ENCODE measurements around the gene AUH. TPM values are rescaled to one million over a fixed set of nuclear protein-coding genes. Genes with fewer than 3 reads are reported as not detected.

AUH gene
- total and polyA plus RNA-seq, 7 donors = 9.9 to 20.6 (median 14.1) TPM

GRCh38 chr9:91259162-91259561, 102.6 kb downstream of the AUH start:
- TF ChIP-seq CTCF (IDR thresholded peaks at IDR 0.05) = no peak
- no peaks in the 10 kb centered on the region for H3K36me3 ChIP-seq (ENCODE audit: insufficient read depth in 1 of 2, low read depth in 1 of 2)
- no peak for ATAC-seq
- no peak for DNase-seq
- intact Hi-C loops (cut with DNase I) = no loop called here
- H3K4me3 ChIP-seq = no peak overlapping the region
- WGBS, 3 donors = 80 to 92% (median 86%) methylated on average over 1 of the region's 1 CpG
- H3K27ac ChIP-seq = no peak overlapping the region
- H3K4me1 ChIP-seq = peaks cover 20% of the 10 kb centered on the region
- H3K27me3 ChIP-seq (ENCODE audit: insufficient read depth in 3 of 3, low read length in 2 of 3) = no peaks in the 10 kb centered on the region
- H3K9me3 ChIP-seq = no peaks in the 10 kb centered on the region

GRCh38 chr9:91258451-91258850, 103.3 kb downstream of the AUH start:
- no peaks in the 10 kb centered on the region for H3K27me3 ChIP-seq (ENCODE audit: insufficient read depth in 3 of 3, low read length in 2 of 3)
- H3K4me1 ChIP-seq = peaks cover 20% of the 10 kb centered on the region
- no peak for TF ChIP-seq CTCF (IDR thresholded peaks at IDR 0.05)
- no peaks in the 10 kb centered on the region for H3K9me3 ChIP-seq
- no peak overlapping the region for H3K4me3 ChIP-seq
- H3K36me3 ChIP-seq (ENCODE audit: insufficient read depth in 1 of 2, low read depth in 1 of 2) = no peaks in the 10 kb centered on the region
- ATAC-seq (no peak), DNase-seq (no peak)
- no peak overlapping the region for H3K27ac ChIP-seq
- intact Hi-C loops (cut with DNase I) = no loop called here
- WGBS, 3 donors = 94 to 99% (median 98%) methylated on average over 3 of the region's 3 CpGs

- no peak for TF ChIP-seq CTCF (IDR thresholded peaks at IDR 0.05)
- 21 to 56% (median 35%) methylated on average over 3 of the region's 3 CpGs for WGBS, 3 donors
- ATAC-seq (peak; percentile 53 to 81 (median 72)), DNase-seq (no peak)
- H3K27me3 ChIP-seq (ENCODE audit: insufficient read depth in 3 of 3, low read length in 2 of 3) = no peaks in the 10 kb centered on the region
- H3K36me3 ChIP-seq (ENCODE audit: insufficient read depth in 1 of 2, low read depth in 1 of 2) = no peaks in the 10 kb centered on the region
- no peaks in the 10 kb centered on the region for H3K9me3 ChIP-seq
- peaks cover 20% of the 10 kb centered on the region for H3K4me1 ChIP-seq
- H3K4me3 ChIP-seq = peak overlapping the region; percentile 6
- intact Hi-C loops (cut with DNase I) = no loop called here
- peak overlapping the region; percentile 69 for H3K27ac ChIP-seq
Observed at GRCh38 chr9:91256235-91256634, 105.5 kb downstream of the AUH start.

- Histone ChIP-seq H3K27me3 (ENCODE audit: insufficient read depth in 3 of 3, low read length in 2 of 3) (no peaks in the 10 kb centered on the region), H3K4me1 (peaks cover 20% of the 10 kb centered on the region), H3K4me3 (no peak overlapping the region), H3K36me3 (ENCODE audit: insufficient read depth in 1 of 2, low read depth in 1 of 2) (no peaks in the 10 kb centered on the region), H3K9me3 (no peaks in the 10 kb centered on the region), H3K27ac (peak overlapping the region; percentile 69)
- WGBS, 3 donors = 26 to 52% (median 29%) methylated on average over 3 of the region's 3 CpGs
- ATAC-seq (peak in 2 of 4 donors; percentile 32 to 54), DNase-seq (no peak)
- intact Hi-C loops (cut with DNase I) = no loop called here
- no peak for TF ChIP-seq CTCF (IDR thresholded peaks at IDR 0.05)
Observed at GRCh38 chr9:91255327-91255726, 106.4 kb downstream of the AUH start.

- peak; percentile 4 for TF ChIP-seq CTCF (IDR thresholded peaks at IDR 0.05)
- WGBS, 3 donors = 50 to 70% (median 52%) methylated on average over 1 of the region's 1 CpG
- no peak overlapping the region for H3K4me3 ChIP-seq
Observed at GRCh38 chr9:91253488-91253887, 108.2 kb downstream of the AUH start.

More at GRCh38 chr9:91253488-91253887, 108.2 kb downstream of the AUH start:
- no peaks in the 10 kb centered on the region for H3K27me3 ChIP-seq (ENCODE audit: insufficient read depth in 3 of 3, low read length in 2 of 3)
- intact Hi-C loops (cut with DNase I) = no loop called here
- no peak for ATAC-seq
- no peaks in the 10 kb centered on the region for H3K36me3 ChIP-seq (ENCODE audit: insufficient read depth in 1 of 2, low read depth in 1 of 2)
- H3K4me1 ChIP-seq = peaks cover 33% of the 10 kb centered on the region
- DNase-seq = no peak
- no peaks in the 10 kb centered on the region for H3K9me3 ChIP-seq
- no peak overlapping the region for H3K27ac ChIP-seq

All from psoas muscle (tissue), 8 donors.